GM18502 (cell line): ENCODE data around the gene COPS2.

Experiments
- ATAC-seq: cut with Tn5 transposase; IDR thresholded peaks from one replicate; pipeline ENCODE4 v1.9.1; 2021; ENCODE audit warnings: mild to moderate bottlenecking; ENCODE audit not compliant: unreplicated experiment, poor library complexity

The COPS2 gene

GRCh38 chr15:49163678-49164077, 8.3 kb upstream of the COPS2 start:
- no peak for ATAC-seq

GRCh38 chr15:49155834-49156627, 632 bp upstream of the COPS2 start:
- peak; percentile 29 for ATAC-seq

DNA sequence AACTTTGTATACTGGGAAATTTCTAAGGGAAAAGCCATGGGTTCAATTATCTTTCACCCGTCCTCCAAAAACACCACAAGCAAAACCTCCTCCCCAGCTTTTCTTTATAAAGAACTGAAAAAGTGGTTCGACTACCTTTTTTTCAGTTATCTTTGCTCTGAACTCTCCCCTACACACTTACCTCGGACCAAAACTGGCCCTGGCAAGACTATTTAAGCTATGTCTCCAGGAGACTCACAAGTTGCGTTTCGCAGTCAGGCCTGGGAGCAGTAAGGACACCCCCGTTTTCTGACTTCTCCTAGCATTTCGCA, 645 bp downstream of the COPS2 start:
- no peak for ATAC-seq

DNA sequence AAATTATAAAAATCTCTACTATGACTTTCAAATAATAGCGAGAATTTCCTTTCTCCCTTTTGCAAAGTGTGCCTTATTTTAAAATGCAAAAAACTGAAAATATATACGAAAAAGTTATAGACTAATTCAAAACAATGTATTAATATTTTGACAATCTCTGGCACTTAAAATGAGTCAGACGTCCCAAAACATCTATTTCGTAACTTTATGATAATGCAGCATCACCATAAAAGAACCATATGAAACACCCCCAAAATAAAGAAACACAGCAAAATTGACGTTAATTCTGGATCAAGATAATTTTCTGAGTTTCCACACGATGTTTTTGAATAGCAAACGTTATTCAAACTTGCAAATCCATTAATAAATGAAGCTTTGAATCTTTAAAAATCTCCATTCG, 1.0 kb downstream of the COPS2 start:
- ATAC-seq, result no peak

DNA sequence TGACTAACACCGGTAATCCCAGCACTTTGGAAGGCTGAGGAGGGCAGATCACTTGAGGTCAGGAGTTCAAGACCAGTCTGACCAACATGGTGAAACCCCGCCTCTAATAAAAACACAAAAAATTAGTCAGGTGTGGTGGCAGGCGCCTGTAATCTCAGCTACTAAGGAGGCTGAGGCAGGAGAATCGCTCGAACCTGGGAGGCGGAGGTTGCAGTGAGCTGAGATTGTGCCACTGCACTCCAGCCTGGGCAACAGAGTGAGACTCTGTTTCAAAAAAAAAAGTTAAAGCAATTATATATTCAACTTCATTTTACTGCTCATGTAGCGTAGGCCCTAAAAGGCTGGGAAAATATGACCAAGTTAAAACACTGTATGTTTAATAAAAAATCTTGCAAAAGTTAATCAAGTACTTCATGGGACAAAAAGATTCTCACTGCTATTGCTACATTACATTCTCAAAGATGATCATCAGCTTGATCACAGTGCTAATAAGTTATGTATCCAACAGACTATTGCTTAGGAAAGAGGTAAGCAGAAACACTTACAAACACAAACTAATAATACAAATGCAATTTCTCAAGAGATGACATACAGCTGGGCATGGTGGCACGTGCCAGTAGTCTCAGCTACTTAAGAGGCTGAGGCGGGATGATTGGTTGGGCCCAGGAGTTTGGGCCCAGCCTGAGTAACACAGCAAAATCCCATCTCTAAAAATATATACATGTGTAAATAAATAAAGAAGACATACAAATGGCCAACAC, 2.7 kb downstream of the COPS2 start:
- ATAC-seq, result no peak

DNA sequence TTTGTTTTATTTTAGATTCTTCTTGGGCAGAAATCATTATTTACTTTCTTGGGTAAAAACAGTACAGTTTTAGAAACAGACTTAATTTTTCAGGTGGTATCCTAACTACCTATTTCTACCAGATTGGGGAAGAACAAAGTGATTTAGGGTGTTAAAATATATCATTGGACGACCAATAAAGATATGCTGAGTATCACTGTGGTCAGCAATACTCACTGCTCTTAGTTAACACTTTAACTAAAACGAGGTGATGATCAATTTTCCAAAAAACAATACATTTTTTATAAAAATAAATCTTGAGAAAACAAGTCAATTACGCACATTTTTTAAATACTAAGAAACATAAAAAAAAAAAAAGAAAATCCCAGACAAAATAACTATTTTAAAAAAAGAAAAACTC, 3.6 kb downstream of the COPS2 start:
- ATAC-seq, result no peak

DNA sequence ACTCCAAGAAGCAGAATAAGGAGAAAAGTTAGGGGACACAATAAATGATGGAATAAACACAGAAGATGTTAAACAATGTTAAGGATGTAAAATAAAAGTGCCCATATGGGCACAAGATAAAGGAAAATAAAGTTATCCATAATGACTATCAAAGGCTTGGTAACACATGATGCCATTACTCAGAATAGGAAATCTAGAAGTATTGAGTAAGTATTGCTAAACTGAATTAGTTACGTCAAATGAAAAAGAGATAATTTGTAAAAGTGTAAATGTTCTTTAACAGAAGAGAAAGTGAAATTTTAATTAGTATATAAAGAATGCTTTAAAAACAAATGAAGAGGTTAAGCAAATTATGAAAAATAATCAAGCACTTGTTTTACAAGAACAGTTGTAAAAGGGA, 6.7 kb downstream of the COPS2 start:
- ATAC-seq, result no peak

DNA sequence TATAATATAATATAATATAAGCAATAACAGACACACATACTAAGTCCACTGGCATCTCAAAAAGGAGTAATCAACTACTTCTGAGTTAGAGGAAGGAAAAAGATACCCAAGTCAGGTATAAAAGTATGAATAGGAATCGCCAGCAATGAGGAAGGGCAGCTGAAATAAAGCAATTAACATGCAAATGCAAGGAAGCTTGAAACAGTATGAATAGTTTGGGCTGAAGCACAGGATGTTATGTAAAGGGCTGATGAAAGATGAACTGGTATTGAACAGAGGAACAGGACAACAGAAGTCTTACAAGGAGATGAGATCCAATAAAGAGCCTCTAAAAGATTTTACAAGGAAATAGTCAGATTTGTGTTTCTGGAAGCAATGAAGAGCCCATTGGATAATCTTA, 7.1 kb downstream of the COPS2 start:
- no peak for ATAC-seq

- no peak for ATAC-seq
Observed at GRCh38 chr15:49145651-49146609, 9.5 kb downstream of the COPS2 start.

- ATAC-seq, result no peak
Observed at GRCh38 chr15:49137861-49138260, 17.5 kb downstream of the COPS2 start.

DNA sequence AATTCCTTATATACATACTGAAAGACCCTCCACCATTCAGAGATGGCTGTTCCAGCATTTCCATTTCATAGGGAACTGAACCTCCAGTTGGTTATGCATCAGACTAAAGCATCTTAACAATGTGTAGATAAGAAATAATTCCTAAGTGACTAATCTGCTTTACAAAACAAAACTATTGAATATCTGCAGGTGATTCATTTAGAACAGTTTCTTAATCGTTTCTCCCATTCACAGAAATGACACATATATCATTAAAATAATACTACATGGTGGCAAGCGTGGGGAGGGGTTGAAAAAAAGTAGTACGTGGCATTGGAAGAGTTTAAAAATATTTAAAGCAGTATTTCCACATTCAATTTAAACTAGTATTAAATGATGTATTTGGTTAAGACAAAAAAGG, 19.5 kb downstream of the COPS2 start:
- ATAC-seq, result no peak

DNA sequence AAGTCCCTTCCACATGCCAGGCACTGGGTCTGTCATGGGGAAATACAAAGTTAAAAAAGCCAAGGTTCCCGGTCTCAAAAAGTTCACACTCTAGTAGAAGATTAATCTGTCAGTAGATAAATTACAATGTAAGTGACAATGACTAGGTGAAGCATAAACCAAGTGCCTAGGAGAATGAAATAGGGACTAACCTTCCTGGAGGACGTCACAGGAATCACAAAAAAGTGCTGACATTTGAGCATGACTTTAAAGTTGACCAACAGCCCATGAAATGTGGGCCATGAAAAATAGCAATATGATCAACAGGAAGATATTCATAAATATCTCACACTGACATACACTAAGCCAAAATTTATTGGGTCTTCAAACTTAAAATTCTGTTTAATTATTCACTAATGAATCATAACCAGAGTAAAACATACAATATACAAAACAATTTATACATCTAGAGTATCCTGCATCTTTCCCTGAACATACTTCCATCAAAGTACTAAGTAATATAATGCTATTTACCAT, 20.0 kb downstream of the COPS2 start:
- no peak for ATAC-seq

- no peak for ATAC-seq
Observed at GRCh38 chr15:49134683-49135341, 20.6 kb downstream of the COPS2 start.

DNA sequence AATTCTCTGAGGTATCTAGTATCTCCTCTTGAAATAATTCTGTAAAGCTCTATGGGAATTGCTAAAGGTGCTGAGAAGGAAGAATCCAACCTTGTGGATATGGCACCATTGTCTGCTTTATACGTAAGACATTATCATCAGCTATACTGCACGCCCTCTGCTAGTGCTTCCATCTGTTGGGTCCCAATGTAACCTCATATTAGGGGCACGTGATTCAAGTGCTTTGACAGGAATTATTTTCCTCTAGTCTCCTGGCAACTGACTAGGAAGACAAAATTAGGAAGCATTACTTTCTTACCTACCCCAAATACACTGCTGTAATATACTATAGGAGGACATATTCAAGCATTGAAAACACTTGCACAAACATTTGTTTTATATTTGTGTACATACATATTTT, 24.0 kb downstream of the COPS2 start:
- no peak for ATAC-seq

DNA sequence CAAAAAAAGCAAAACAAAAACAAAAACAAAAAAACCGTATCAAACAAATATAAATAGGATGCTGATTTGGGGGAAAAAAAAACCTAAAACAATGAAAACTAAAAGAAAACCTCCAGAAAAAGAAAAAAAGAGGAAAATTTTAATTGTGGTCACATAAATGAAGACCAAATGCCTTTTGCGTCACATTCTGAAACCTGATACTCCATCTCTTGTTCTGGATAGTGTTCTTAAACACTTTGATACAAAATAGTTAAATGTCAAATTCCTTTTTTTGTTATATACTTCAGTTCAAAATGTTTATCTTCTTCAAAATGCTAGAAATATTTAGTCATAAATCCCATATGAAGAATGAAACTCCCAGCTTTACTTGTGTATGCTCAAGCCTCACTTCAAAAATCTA, 31.0 kb downstream of the COPS2 start:
- ATAC-seq, result no peak

GRCh38 chr15:49122541-49123062, 32.8 kb downstream of the COPS2 start:
- no peak for ATAC-seq

GRCh38 chr15:49121901-49122300, 33.5 kb downstream of the COPS2 start:
- no peak for ATAC-seq

GRCh38 chr15:49120832-49121231, 34.6 kb downstream of the COPS2 start:
- ATAC-seq, result no peak

- ATAC-seq, result no peak
Observed at GRCh38 chr15:49116108-49116857, 39.1 kb downstream of the COPS2 start.
